Measurements from ENCODE around the gene BBS9. TPM values are rescaled to one million over a fixed set of nuclear protein-coding genes. Genes with fewer than 3 reads are reported as not detected.
"Not testable (repeated sequence)": the region's sequence is repeated elsewhere in the genome, so short reads cannot be mapped to it uniquely, and the experiment has no call there.

Gene BBS9
- total and polyA plus RNA-seq, 9 of the 15 experiments (the other 6 are each of a cell fraction or from before 2014, with no cell fraction given): 0.77 to 3.3 (median 2.4) TPM

DNA sequence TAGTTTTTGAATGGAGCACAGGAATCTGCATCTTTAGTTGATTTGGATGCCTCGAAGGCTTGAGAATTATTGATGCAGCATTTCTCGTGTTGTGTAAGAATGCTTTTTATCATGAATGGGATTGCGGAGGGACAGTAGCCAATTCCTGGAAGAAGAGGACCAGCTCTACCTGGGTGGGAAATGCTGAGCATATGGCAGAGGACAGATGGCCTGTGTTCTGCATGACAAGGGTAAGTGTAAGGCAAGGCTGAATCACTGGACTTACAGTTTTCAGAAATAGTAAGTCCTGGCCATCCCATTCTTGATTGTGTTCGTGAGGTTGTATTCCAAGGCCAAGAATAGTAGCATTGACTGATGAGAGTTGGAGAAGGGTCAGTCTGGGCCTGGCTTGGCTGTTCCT, 36.1 kb upstream of the BBS9 start:
- CTCF ChIA-PET (ENCODE audit: low intra/inter-chr PET ratio): no interaction called here
- no peak overlapping the region for H2AFZ ChIP-seq (ENCODE audit: low read depth, low read length)

DNA sequence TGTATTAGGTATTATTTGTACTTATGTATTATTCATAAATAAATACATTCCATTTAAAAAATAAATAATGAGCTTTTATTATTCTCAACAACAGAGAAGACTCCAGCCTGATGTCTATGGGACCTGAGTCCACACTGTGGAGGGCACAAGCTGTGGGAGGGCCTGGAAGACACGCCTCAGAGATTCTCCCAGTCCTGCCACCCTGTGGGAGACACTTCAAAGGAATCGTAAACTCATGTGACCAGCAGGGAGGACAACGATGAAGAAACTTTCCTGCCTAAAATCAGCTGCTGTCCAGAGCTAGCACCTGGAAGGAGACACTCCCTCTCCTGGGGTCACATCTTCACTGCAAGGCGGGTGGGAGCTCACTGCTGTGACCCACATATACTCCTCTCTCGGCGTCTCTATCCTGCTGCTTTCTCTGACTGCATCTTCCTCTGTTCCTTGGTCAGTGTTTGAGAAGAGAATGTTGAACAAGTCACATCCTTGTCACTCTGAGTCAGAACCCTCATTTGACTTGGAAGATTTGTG, 34.6 kb upstream of the BBS9 start:
- 56% methylated on average over 3 of the region's 6 CpGs for whole genome bisulfite sequencing (ENCODE audit: insufficient coverage, low coverage, missing lambda C conversion rate)
- in situ Hi-C loops (cut with MboI); H3K4me3 ChIP-seq; H3K4me1 ChIP-seq (replicated peaks in 1 of 2; ENCODE audit: control insufficient read depth in 2 of 2, insufficient read depth in 2 of 2, low read length in 2 of 2); H2AFZ ChIP-seq (ENCODE audit: low read depth, low read length); intact Hi-C loops (cut with micrococcal nuclease); H3K27ac ChIP-seq (ENCODE audit: extremely low read depth, low read depth, low read length); POLR2A ChIA-PET; H3K9me3 ChIP-seq (replicated peaks; ENCODE audit: control insufficient read depth, insufficient read depth, low read depth, low read length); CTCF ChIA-PET (ENCODE audit: low intra/inter-chr PET ratio); H3K4me2 ChIP-seq (ENCODE audit: insufficient read depth, low read length); H3K27me3 ChIP-seq (ENCODE audit: control insufficient read depth in 2 of 2, insufficient read depth in 2 of 2, low read length in 2 of 2); DNase-seq (ENCODE audit: extremely low read depth in 1 of 4, low spot score in 3 of 4); H3K79me2 ChIP-seq (ENCODE audit: control insufficient read depth, insufficient read depth, low read length); H4K20me1 ChIP-seq (replicated peaks; ENCODE audit: control insufficient read depth, insufficient read depth, low read length); H3K9ac ChIP-seq (ENCODE audit: insufficient read depth in 1 of 2, low read depth in 2 of 2, low read length in 2 of 2); H3K9me1 ChIP-seq (ENCODE audit: control insufficient read depth, insufficient read depth, low read length): not testable (repeated sequence)
- peaks cover 58% of the 10 kb centered on the region for H3K36me3 ChIP-seq (ENCODE audit: control insufficient read depth, insufficient read depth, low read length)
- FAIRE-seq (peak; percentile 86), ATAC-seq (peak; percentile 63)
- TSS peak; percentile 62 for BruUV-seq (replicated peaks)

More for the DNA sequence above, 36.1 kb upstream of the BBS9 start:
- intact Hi-C loops (cut with micrococcal nuclease) (no loop called here), in situ Hi-C loops (cut with MboI) (no loop called here)
- no TSS peak for BruUV-seq (replicated peaks)
- Histone ChIP-seq H3K27ac (ENCODE audit: extremely low read depth, low read depth, low read length) (no peak overlapping the region), H3K4me2 (ENCODE audit: insufficient read depth, low read length) (no peak overlapping the region), H3K36me3 (ENCODE audit: control insufficient read depth, insufficient read depth, low read length) (peaks cover 42% of the 10 kb centered on the region), H3K9me3 (replicated peaks; ENCODE audit: control insufficient read depth, insufficient read depth, low read depth, low read length) (no peaks in the 10 kb centered on the region), H3K4me3 (no peak overlapping the region), H3K9ac (ENCODE audit: insufficient read depth in 1 of 2, low read depth in 2 of 2, low read length in 2 of 2) (no peak overlapping the region), H3K9me1 (ENCODE audit: control insufficient read depth, insufficient read depth, low read length) (no peaks in the 10 kb centered on the region), H4K20me1 (replicated peaks; ENCODE audit: control insufficient read depth, insufficient read depth, low read length) (no peaks in the 10 kb centered on the region), H3K79me2 (ENCODE audit: control insufficient read depth, insufficient read depth, low read length) (no peaks in the 10 kb centered on the region), H3K4me1 (replicated peaks in 1 of 2; ENCODE audit: control insufficient read depth in 2 of 2, insufficient read depth in 2 of 2, low read length in 2 of 2) (peaks cover 0 to 6% of the 10 kb centered on the region in 2 experiments; a peak in 2 of 5 replicates), H3K27me3 (ENCODE audit: control insufficient read depth in 2 of 2, insufficient read depth in 2 of 2, low read length in 2 of 2) (no peaks in the 10 kb centered on the region)
- FAIRE-seq (no peak), DNase-seq (ENCODE audit: extremely low read depth in 1 of 4, low spot score in 3 of 4) (no peak), ATAC-seq (no peak)
- 95% methylated on average over 4 of the region's 4 CpGs for WGBS (ENCODE audit: insufficient coverage, low coverage, missing lambda C conversion rate)
- no peak for TF ChIP-seq ZBTB8A (IDR thresholded peaks at IDR 0.05; ENCODE audit: partially characterized antibody)
- TF ChIP-seq NR3C1 (CRISPR knock-in tag; IDR thresholded peaks at IDR 0.05): no peak
- POLR2A ChIA-PET: interaction anchor here (0.5 kb wide), 1 partner anchor 13 kb away, joined by 3 read pairs; no protein-coding TSS in a partner anchor

Measured in K562 (cell line).